Measurements from ENCODE around the gene LMF1. TPM values are rescaled to one million over a fixed set of nuclear protein-coding genes. Genes with fewer than 3 reads are reported as not detected.
A peak's percentile ranks its signal among the peaks of the same experiment; 100 is the strongest.

Gene LMF1
- total and polyA plus RNA-seq, 9 of the 15 experiments (the other 6 are each of a cell fraction or from before 2014, with no cell fraction given) = 0.11 to 1.6 (median 0.55) TPM; not detected in 1

DNA sequence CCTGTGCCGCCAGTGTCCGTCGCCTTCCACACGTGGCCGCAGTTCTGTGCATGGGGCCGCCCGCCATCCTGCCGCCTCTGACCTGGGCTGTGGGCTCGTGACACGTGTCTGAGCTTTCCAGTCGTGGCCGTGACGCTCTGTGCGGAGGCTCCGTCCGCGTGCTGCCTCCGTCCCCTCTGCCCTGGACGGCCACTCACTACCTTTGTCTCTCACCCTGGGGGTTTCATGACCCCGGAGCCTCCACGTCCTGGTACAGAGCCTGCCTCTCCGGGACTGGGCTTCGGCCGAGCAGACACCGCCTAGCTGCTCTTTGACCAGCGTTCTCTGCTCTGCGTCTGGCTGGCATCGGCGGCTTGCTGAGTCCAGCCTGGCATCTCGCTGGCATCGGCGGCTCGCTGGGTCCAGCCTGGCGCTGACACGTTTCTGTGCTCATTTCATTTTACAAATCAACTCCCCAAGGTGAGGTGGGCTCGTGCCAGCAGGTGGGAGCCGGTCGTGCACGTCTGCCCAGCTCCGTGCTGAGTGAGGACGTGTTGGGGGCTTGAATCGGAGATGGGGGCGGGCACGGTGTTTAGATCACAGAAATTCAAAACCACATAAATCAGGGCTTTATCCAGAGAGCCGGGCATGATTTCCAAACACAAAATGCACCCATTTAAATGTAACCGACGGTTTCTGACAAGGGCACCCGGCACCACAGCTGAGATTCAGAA, 126.0 kb downstream of the LMF1 start (continued):
- TF ChIP-seq, protein P1, sequence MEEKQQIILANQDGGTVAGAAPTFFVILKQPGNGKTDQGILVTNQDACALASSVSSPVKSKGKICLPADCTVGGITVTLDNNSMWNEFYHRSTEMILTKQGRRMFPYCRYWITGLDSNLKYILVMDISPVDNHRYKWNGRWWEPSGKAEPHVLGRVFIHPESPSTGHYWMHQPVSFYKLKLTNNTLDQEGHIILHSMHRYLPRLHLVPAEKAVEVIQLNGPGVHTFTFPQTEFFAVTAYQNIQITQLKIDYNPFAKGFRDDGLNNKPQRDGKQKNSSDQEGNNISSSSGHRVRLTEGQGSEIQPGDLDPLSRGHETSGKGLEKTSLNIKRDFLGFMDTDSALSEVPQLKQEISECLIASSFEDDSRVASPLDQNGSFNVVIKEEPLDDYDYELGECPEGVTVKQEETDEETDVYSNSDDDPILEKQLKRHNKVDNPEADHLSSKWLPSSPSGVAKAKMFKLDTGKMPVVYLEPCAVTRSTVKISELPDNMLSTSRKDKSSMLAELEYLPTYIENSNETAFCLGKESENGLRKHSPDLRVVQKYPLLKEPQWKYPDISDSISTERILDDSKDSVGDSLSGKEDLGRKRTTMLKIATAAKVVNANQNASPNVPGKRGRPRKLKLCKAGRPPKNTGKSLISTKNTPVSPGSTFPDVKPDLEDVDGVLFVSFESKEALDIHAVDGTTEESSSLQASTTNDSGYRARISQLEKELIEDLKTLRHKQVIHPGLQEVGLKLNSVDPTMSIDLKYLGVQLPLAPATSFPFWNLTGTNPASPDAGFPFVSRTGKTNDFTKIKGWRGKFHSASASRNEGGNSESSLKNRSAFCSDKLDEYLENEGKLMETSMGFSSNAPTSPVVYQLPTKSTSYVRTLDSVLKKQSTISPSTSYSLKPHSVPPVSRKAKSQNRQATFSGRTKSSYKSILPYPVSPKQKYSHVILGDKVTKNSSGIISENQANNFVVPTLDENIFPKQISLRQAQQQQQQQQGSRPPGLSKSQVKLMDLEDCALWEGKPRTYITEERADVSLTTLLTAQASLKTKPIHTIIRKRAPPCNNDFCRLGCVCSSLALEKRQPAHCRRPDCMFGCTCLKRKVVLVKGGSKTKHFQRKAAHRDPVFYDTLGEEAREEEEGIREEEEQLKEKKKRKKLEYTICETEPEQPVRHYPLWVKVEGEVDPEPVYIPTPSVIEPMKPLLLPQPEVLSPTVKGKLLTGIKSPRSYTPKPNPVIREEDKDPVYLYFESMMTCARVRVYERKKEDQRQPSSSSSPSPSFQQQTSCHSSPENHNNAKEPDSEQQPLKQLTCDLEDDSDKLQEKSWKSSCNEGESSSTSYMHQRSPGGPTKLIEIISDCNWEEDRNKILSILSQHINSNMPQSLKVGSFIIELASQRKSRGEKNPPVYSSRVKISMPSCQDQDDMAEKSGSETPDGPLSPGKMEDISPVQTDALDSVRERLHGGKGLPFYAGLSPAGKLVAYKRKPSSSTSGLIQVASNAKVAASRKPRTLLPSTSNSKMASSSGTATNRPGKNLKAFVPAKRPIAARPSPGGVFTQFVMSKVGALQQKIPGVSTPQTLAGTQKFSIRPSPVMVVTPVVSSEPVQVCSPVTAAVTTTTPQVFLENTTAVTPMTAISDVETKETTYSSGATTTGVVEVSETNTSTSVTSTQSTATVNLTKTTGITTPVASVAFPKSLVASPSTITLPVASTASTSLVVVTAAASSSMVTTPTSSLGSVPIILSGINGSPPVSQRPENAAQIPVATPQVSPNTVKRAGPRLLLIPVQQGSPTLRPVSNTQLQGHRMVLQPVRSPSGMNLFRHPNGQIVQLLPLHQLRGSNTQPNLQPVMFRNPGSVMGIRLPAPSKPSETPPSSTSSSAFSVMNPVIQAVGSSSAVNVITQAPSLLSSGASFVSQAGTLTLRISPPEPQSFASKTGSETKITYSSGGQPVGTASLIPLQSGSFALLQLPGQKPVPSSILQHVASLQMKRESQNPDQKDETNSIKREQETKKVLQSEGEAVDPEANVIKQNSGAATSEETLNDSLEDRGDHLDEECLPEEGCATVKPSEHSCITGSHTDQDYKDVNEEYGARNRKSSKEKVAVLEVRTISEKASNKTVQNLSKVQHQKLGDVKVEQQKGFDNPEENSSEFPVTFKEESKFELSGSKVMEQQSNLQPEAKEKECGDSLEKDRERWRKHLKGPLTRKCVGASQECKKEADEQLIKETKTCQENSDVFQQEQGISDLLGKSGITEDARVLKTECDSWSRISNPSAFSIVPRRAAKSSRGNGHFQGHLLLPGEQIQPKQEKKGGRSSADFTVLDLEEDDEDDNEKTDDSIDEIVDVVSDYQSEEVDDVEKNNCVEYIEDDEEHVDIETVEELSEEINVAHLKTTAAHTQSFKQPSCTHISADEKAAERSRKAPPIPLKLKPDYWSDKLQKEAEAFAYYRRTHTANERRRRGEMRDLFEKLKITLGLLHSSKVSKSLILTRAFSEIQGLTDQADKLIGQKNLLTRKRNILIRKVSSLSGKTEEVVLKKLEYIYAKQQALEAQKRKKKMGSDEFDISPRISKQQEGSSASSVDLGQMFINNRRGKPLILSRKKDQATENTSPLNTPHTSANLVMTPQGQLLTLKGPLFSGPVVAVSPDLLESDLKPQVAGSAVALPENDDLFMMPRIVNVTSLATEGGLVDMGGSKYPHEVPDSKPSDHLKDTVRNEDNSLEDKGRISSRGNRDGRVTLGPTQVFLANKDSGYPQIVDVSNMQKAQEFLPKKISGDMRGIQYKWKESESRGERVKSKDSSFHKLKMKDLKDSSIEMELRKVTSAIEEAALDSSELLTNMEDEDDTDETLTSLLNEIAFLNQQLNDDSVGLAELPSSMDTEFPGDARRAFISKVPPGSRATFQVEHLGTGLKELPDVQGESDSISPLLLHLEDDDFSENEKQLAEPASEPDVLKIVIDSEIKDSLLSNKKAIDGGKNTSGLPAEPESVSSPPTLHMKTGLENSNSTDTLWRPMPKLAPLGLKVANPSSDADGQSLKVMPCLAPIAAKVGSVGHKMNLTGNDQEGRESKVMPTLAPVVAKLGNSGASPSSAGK (IDR thresholded peaks at IDR 0.05) = peak; percentile 11; the same call in 1 of the 2 replicates

Measured in K562 (cell line).